Uterine smooth muscle cell (primary cell): ENCODE results near the gene CD1D. TPM values are rescaled to one million over a fixed set of nuclear protein-coding genes. Genes with fewer than 3 reads are reported as not detected.

ENCODE experiments used
- total RNA-seq: library from RNA; depleted of rRNA; stranded (reverse); fragments of >200 nt; gene quantifications from 2 replicates; pipeline ENCODE4 v1.2.3, GENCODE V29; 2014

Gene CD1D
- 0.11 and 0.25 TPM in 2 replicates for total RNA-seq

GRCh38 chr1:158180741-158181576 is at the start of gene CD1D:
CD1D (plus strand) TSS chr1:158180895; CDS start chr1:158181102, 207 bp downstream.

Other genes with a start within 250 kb of the CD1D start
- 73.8 and 134 TPM in 2 replicates for gene KIRREL1, start 187.2 kb upstream of the CD1D start, total RNA-seq
- gene CD1A, start 73.5 kb downstream of the CD1D start, total RNA-seq: not detected in 2 replicates
- 0.12 TPM in 1 of 2 replicates, not detected in the other for gene CD1C, start 109.0 kb downstream of the CD1D start, total RNA-seq
- gene CD1B, start 150.6 kb downstream of the CD1D start, total RNA-seq: not detected in 2 replicates
- not detected in 2 replicates for gene CD1E, start 173.0 kb downstream of the CD1D start, total RNA-seq
- gene OR10T2, start 218.6 kb downstream of the CD1D start, total RNA-seq: not detected in 2 replicates
- not detected in 2 replicates for gene OR10K2, start 245.3 kb downstream of the CD1D start, total RNA-seq